GM18502 (cell line): ENCODE measurements around the gene PLOD2.

Source experiments
- ATAC-seq: cut with Tn5 transposase; IDR thresholded peaks from one replicate; pipeline ENCODE4 v1.9.1; 2021; ENCODE audit warnings: mild to moderate bottlenecking; ENCODE audit not compliant: unreplicated experiment, poor library complexity

Gene PLOD2

DNA sequence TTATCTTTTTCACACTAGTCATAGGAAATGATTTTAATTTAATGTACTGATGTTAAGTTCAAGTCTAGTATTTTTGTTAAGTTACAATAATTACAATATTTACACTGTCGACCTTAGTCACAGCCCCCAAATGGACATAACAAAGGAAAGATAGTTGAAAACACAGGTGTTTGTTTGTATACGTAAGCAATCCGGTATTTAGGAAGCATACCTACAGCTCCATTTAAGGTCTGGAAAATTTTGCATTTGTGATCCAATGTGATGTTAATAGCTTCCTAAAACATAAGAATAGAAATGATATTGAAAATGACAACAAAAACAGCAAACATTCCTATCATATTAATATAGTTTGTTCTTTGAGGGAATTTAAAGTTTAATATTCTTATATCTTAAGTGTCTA is 56.9 kb downstream of the PLOD2 start:
- ATAC-seq: no peak

DNA sequence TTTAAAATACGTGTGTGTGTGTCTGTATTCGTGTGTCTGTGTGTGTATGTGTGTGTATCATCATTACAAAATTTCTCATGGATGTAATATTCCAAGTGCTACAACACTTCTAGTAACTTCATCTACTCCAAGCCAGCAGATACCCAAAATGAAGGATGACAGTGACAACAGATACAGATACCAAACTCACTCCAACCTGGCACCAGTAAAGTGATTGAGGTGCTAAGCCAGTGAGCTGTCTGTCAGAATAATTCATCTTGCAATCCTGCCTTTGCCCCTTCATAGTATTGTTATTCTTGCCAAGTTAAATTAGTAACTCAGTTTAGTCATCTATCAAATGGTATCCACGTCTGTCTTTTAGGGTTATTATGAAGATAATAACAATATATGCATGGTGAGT is 58.1 kb downstream of the PLOD2 start:
- no peak for ATAC-seq

DNA sequence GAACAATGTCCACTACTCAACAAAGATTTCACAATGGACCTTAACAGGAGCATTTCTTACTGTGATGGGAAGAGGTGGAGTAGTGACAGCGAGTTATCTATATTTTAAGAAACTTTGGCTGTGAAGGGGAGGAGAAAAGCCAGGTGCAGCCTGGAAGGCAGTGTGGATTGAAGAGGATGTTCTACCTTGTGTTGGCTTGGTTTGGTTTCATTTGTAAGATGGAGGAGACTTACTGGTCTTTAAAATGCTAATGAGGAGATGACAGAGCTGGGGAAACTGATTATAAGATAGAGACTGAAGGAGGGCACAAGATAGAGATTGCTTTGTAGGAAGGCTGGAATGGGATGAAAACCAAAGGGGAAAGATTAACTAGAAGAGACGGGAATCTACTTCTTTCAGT is 59.4 kb downstream of the PLOD2 start:
- no peak for ATAC-seq

DNA sequence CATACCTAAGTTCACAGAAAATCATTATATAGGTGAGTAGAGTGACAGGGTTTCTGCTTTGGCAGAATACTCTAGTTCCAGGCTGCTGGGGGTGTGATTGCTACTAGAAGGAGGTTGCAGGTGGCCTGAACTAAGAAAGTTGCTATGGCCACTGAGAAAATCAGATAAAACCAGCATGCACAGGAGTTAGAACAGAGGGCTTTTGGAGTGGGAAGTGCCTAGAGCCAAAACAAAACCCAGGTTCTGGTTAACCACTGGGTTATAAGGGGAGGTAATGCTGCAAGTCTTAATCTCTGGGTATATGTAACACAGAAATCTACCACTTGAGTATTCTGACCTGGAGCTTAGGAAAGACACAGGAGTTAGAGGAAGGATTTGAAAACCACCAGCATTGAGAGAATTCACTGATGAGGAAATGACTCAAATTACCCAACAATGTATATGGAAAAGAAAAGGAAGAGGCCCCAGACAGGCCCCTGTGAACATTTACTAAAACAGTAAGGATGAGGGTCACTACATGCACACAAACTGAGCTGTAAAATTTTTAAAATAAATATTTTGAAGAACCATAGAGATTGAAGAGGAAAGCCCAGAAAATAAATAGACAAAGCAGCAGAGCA is 60.0 kb downstream of the PLOD2 start:
- no peak for ATAC-seq

DNA sequence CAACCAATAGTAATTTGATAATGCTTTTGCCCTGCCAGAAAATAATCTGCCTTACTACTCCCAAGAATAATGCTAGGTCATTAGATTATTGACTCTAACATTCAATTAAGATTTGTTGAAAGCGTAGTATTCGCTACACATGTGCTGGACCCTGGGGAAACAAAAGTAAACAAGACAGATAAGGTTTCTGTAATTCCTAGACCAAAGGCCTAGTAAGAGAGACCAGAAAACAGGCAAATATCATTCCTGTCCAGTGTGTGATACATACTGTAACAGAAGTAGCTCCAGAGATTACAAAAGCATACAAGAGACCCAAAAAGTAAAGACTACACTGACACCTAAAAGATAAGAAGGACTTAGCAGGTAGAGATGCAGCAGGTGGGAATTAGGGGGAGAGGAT is 60.8 kb downstream of the PLOD2 start:
- ATAC-seq: no peak

DNA sequence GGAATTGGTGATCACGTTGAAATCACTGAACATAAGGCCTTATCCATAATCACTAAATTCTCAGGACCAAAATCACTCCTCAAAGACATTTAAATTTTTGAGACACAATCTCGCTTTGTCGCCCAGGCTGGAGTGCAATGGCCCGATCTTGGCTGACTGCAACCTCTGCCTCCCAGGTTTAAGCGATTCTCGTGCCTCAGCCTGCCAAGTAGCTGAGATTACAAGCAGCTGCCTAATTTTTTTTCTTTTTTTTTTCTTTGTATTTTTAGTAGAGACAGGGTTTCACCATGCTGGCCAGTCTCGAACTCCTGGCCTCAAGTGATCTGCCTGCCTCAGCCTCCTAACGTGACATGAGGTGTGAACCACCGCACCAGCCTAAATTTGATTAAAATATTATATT is 61.7 kb downstream of the PLOD2 start:
- ATAC-seq: no peak

DNA sequence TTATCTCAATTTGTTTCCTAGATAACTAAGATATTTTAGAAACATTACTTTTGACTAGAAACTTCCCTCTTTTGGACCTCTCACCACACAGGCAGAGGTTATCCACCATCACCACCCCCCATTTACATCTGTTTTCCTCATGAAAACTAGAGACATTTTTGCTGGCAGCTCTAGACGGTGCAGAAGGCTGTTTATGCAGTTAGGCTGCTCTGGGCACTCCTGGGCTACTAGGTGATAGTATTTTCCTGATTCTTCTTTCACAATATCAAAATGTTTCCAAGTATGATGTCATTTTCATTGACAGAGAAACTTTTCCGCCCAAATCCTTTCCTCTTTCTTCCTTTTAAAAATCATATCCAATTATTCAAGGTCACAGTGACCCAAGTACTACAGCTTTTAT is 67.1 kb downstream of the PLOD2 start:
- ATAC-seq: no peak

DNA sequence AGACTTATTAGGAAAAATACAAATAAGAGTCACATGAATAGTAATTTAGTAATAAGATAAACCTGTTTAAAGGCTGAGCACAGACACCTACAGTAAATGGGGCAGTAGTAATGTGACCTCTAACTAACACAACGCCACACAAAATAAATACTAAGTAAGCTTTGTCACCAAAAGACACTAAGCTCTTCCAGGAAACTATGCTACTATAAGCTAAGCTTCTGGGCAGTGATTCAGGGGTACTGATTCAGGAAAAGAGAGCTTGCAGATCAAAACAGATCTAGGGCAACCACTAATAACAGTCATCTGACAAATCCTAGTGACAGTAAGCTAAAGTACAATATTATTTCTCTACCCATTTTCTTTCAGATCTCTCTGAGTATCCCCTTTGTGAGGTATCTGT is 68.8 kb downstream of the PLOD2 start:
- no peak for ATAC-seq

DNA sequence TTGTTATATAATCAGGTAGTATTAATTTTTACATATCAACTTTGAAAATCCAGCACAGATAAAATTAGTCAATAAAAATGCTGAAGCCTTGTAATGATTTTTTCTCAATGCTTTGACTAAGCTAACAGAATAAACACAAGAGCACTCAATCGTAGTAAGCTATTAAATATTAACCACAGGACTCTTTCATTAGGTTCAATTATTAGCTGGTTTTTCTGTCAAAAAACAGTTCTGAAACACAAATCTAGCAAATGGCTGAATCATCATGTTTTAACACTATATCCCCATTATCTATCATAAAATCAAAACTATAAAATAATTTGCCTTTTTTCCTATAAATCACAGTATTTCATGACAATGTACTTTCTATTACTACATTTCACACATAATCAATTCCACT is 69.6 kb downstream of the PLOD2 start:
- no peak for ATAC-seq

DNA sequence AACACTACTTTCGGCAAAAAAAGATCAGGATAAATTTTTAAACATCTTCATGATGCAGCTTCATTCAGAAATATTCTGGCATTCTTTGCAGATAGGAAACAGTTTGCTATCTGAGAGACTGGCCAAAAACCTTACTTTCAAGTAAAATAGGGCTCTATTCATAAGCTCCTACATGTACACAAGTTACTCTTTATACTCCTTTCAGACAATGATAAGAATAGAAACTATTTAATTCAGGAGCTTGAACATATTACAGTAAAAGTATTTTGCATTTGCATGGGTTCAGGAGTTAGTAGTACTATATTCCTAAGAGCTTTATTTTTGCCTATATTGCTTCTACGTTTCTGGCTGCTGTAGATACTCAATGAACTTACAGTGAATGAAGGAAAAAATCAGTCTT is 70.5 kb downstream of the PLOD2 start:
- ATAC-seq: no peak

DNA sequence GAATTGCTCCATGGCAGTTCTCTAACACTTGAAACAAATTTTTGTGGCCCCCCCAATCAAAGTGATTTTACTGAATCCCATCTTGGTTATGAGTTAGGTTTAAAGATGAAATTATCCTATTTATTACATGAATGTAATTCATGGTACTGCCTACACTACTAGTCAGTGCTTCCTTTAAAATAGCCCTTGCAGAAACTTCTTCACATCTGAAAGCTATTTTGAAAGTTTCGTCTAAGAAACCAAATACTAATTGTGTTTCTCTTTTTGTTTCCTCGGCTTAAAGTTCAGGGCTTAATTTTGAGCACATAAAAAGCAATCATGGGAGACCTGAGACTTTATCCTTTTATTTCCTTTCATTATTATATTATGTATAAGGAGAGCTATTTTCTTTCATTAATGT is 72.1 kb downstream of the PLOD2 start:
- ATAC-seq: no peak

DNA sequence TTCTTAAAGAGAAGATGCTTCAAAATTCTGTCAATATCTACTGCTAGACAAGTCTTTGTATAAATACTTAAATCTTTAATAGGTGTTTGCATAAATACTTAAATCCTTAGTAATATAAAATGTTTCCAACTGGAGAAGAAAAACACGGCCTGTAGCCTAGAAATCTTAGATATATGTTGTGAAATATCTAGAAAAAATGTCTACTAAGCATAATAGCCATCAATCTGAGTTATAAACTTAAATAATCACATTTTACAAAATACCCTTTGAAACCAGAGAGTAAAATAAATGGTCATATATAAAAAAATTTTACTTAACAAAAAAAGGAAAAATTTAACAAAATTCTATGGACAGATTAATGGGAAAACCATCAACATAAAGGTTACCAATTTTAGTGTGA is 73.9 kb downstream of the PLOD2 start:
- ATAC-seq: no peak

DNA sequence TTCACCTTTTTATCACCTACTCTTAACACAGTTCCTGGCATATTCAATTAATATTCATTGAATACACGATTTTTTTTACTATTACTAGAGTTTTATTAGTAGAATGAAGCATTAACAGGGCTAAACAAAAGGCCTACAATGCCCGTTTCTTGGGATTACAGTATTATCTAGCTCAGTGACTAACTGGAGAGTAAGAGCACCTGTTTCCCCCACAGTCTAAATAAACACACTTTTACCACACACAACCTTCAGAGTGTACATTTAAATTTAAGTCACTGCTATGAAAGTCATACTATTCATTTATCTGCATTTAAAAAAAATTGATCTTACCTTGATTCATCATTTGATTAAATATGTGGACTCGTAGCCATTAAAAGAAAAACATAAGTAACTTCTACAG is 74.8 kb downstream of the PLOD2 start:
- ATAC-seq: no peak

DNA sequence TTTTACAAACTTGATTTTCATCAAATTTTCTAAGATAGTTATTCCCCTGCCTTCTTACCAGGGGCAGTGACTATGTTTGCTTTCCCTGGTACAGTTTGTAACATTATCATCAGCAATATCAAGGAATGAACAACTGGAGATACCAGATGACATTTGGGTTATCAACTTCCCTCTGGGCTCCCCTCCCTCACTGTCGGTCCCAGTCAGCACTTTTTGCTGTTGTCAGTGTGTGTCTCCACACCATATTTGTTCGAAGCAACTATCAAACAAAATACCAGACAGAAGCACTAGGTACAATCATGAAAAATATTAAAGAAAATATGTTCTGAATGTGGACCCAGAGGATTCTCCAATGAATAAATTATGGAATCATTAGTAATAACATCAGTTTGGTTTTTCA is 75.3 kb downstream of the PLOD2 start:
- ATAC-seq: no peak

DNA sequence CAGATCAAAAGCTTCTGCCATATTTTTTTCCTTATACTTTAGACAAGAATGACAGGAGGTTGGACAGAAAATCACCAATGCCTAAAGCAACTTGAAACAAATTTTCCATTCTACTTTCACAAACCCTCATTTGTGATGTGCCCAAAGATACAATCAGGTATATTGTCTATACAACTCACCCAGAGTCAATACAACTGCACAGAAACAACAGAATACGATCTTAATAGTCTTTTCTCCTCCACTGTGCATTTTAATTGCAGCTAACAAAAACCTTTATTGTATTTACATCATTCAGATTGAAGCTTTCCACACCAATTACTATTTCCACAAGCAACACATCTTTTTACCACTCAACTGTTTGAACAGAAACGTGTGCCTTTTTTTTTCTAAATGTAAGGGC is 80.4 kb downstream of the PLOD2 start:
- no peak for ATAC-seq

DNA sequence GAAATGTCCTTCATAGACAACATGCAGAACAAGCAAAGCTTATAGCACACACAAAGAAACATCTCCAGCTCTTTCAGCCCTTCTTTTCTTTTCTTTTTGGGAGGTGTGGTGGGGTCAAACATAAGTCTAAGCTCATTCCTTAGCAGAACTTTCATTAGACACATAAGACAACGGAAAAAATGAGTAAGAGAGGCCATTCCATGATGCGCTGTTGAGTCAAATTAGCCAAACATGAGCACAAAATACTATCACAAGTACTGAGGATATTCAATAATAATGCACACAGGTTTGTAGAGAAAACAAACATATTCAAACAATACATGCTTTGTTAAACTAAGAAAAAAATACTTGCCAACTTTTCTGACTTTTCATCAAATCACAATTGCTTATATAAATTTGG is 83.0 kb downstream of the PLOD2 start:
- ATAC-seq: no peak

DNA sequence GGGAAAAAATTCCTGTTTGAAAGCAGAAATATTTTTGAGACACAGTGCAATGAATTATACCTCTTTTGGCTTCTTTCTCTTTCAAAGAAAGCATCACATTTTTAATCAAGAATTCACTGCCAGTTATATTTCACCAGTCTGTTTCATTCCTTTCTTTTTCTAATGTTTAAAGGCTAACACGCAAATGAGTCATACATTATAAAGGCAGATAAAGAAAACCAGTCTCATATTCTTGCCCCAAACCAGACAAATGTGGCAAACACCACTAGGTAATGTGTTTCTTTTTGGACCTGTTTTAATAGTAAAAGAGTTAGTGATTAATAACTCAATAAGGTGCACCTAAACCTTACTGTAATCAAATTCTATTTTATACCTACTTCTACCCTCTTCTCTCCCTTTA is 83.8 kb downstream of the PLOD2 start:
- ATAC-seq: no peak

DNA sequence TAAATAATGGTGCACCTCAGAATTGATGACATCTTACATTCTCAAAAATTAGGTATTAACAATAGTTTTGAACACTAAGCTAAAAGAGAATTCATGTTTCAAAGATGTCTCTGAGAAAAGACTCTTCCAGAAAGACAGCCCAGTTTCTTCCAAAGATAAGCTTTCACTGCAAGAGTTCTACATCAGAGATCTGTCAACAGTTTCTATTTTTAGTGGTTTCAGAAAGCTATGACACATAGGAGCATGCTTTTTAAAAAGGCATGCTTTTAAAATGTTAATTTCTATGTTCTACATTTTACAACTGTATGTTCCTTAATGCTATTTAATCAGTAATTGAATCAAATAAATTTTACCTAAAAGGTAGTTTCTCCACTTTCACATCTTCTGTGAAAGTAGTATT is 88.2 kb downstream of the PLOD2 start:
- no peak for ATAC-seq

DNA sequence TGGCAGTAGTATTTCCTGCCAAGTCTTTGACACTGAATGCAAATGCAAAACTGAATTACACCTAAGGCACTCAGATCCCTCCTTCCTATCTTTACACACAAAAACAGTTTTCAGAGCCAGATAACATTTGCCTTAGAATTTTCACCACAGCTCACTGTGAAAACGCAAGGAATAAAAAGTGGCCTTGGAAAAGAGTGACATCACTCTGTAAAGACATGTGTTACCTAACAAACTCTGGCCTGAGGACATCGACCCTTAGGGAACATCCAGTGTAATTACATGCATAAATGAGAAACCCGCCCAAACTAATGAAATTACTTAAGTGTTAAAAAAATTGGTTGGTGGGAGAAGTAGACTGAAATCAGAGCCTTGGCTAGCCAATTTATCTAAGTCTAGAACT is 88.9 kb downstream of the PLOD2 start:
- ATAC-seq: no peak

DNA sequence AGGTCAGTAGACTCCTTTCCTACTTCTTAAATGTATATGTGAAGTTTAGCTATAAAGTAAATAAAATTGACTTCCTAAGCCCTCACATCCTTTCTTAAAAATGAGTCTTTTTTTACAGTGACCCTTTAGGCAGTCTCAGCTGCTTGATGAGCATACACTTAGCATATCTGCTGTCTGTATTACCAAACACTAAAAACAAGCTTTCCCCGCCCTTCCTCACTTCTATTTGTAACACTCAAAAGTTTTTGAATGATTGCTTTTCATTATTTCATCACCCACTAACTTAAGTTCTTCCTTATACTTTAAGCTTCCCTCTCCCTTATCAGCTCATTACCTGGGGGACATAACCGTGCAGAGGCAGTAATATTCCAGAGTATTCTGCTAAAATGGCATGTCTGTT is 89.4 kb downstream of the PLOD2 start:
- ATAC-seq: no peak

DNA sequence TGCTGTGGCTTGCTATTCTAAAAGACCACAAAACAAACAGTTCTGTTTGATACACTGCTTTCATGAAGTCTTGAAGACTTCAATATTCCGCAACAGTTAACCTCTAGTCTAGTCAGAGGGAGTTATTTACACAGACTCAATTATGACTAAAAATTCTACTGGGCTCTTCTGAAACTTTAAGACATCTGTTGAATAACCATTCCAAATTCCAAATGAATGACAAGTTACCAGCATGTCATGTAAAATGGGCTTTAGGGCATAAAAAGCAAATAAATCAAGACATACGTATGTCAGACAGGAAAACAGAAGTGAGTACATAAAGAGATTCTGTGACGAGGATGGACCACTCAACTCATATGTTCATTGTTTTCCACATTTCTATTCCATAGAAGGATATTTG is 93.9 kb downstream of the PLOD2 start:
- no peak for ATAC-seq

DNA sequence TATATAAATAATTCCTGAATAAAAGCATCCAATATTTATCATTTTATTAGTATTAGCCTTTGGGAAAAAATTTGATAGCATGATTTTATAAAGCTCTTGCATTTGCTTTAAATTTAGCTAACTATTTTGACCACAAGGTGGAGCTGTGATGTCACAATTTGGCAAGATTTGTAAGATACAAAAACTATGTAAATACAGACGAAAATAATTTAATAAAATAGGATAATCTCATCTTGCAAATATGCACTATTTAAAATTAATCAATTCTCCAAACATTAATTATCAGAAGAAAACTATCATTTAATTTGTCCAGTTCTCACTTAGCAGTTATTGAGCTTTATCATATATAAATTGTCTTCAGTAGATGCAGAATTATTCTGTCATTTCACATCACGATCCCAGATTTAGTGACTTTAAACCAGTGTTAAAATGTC is 95.4 kb downstream of the PLOD2 start:
- ATAC-seq: no peak

DNA sequence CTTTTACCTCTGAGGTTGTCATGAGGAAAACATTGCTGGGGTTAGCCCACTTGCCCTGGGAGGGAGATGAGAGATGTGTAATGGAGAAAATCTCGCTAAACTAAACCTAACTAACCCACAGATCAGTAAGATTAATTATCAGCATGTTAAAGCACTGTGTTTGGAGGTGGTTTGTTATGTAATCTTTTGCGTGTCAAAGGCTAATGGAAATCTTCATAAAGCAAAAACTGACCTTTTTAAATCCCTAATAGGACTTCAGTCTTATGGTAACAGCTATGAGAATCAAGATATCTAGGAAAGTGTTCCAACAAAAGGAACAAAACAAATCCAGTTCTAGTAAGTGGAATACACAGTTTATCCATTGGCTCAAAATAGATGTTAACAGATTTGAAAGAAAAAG is 102.7 kb downstream of the PLOD2 start:
- no peak for ATAC-seq
